Keratinocyte (primary cell): ENCODE data around the gene KEL. TPM values are rescaled to one million over a fixed set of nuclear protein-coding genes. Genes with fewer than 3 reads are reported as not detected.

Source experiments
- DNase-seq: peaks from one replicate; pipeline ENCODE4 v3.0.0-alpha.2; 2011; ENCODE audit warnings: low read depth, missing footprints, low spot score
- FAIRE-seq: peaks from 2 replicates; lab custom pipeline; 2011; peaks lifted over from hg19 to GRCh38; lab: Jason Lieb, UNC
- H2AFZ ChIP-seq: 2 replicates; pipeline ENCODE4 v1.6.0; 2012; ENCODE audit warnings: low read length, control low read depth, inconsistent platforms; ENCODE audit not compliant: control insufficient read depth
- H3K27ac ChIP-seq: 2 replicates; pipeline ENCODE4 v1.5.1; 2011; ENCODE audit warnings: low read length; ENCODE audit not compliant: control insufficient read depth, insufficient read depth
- H3K27me3 ChIP-seq: 3 replicates; pipeline ENCODE4 v1.6.0; 2011; ENCODE audit warnings: low read length; ENCODE audit not compliant: control insufficient read depth, insufficient read depth; ENCODE audit errors: extremely low read depth
- H3K36me3 ChIP-seq, 2 experiments: 2 replicates in 1 of 2; 3 replicates in 1 of 2; pipeline ENCODE4 v1.5.1; 2011; ENCODE audit warnings: low read length in 2 of 2, mild to moderate bottlenecking in 1 of 2; ENCODE audit not compliant: control insufficient read depth in 2 of 2, insufficient read depth in 2 of 2; ENCODE audit errors: extremely low read depth in 1 of 2
- H3K4me1 ChIP-seq: 3 replicates; pipeline ENCODE4 v1.5.1; 2011; ENCODE audit warnings: low read length; ENCODE audit not compliant: control insufficient read depth, insufficient read depth; ENCODE audit errors: extremely low read depth
- H3K4me2 ChIP-seq: 3 replicates; pipeline ENCODE4 v1.6.0; 2011; ENCODE audit warnings: low read depth, low read length; ENCODE audit not compliant: control insufficient read depth, insufficient read depth; ENCODE audit errors: extremely low read depth
- H3K4me3 ChIP-seq, 3 experiments: fragments of 200-600 bp in 1 of 3; sonication (generic) in 1 of 3; 2 replicates in 2 of 3; 3 replicates in 1 of 3; pipeline ENCODE4 v1.5.1; 2011 to 2016; ENCODE audit warnings: low read length in 3 of 3, mild to moderate bottlenecking in 3 of 3, control low read depth in 2 of 3, inconsistent platforms in 1 of 3, low read depth in 1 of 3, mixed read lengths in 1 of 3, mixed run types in 1 of 3, moderate library complexity in 1 of 3; ENCODE audit not compliant: control insufficient read depth in 2 of 3, insufficient read depth in 2 of 3; ENCODE audit errors: extremely low read depth in 1 of 3
- H3K79me2 ChIP-seq: 2 replicates; pipeline ENCODE4 v1.6.0; 2012; ENCODE audit warnings: low read length; ENCODE audit not compliant: control insufficient read depth, insufficient read depth
- H3K9ac ChIP-seq: 3 replicates; pipeline ENCODE4 v1.6.0; 2011; ENCODE audit warnings: low read length; ENCODE audit not compliant: control insufficient read depth, insufficient read depth; ENCODE audit errors: extremely low read depth
- H3K9me1 ChIP-seq: 3 replicates; pipeline ENCODE4 v1.6.0; 2011; ENCODE audit warnings: low read length; ENCODE audit not compliant: control insufficient read depth, insufficient read depth; ENCODE audit errors: extremely low read depth
- H3K9me3 ChIP-seq: 2 replicates; pipeline ENCODE4 v1.5.1; 2012; ENCODE audit warnings: low read depth, low read length; ENCODE audit not compliant: control insufficient read depth
- H4K20me1 ChIP-seq: 3 replicates; pipeline ENCODE4 v1.6.0; 2011; ENCODE audit warnings: low read length; ENCODE audit not compliant: control insufficient read depth, insufficient read depth; ENCODE audit errors: extremely low read depth
- EZH2 ChIP-seq: IDR thresholded peaks from one replicate; pipeline ENCODE4 v1.6.1; 2012; ENCODE audit warnings: inconsistent platforms, mild to moderate bottlenecking, low read length, moderate library complexity
- dilution Hi-C: fragments of 300-500 bp; cut with MboI; formaldehyde crosslinking; loops from one replicate; pipeline ENCODE4 v1.7.0; 2020; ENCODE audit warnings: low sequenced_read_pairs; ENCODE audit not compliant: extremely low pct_ligation_motif_present
- polyA minus RNA-seq, 3 experiments: library from RNA; depleted of rRNA, polyadenylated mRNA; stranded (reverse); fragments of >200 nt; gene quantifications; 1 replicate in 1 of 3; 2 replicates in 1 of 3; 3 replicates in 1 of 3; pipeline ENCODE4 v1.2.3, GENCODE V29; 2011
- polyA plus RNA-seq, 5 experiments: library from polyadenylated mRNA; depleted of rRNA in 3 of 5; stranded (reverse) in 3 of 5; stranded (forward) in 1 of 5; unstranded in 1 of 5; fragments of >200 nt; gene quantifications; 1 replicate in 1 of 5; 2 replicates in 3 of 5; 3 replicates in 1 of 5; pipeline versions ENCODE4 v1.2.1 to v1.2.3, GENCODE V29; 2011 to 2012; ENCODE audit warnings: missing spikeins in 2 of 5, low read depth in 1 of 5, low replicate concordance in 1 of 5
- TF ChIP-seq, protein P1 (sequence below), 3 experiments: IDR thresholded peaks in 1 of 3; conservative IDR thresholded peaks in 1 of 3; optimal IDR thresholded peaks in 1 of 3; 2 replicates in 2 of 3; 3 replicates in 1 of 3; pipeline versions ENCODE3 to v1.5.1; 2011; ENCODE audit warnings: low read length in 3 of 3, mild to moderate bottlenecking in 3 of 3, moderate library complexity in 2 of 3, control low read depth in 1 of 3, inconsistent platforms in 1 of 3; ENCODE audit not compliant: insufficient read depth in 2 of 3; ENCODE audit errors: extremely low read depth in 1 of 3

The KEL gene, protein sequence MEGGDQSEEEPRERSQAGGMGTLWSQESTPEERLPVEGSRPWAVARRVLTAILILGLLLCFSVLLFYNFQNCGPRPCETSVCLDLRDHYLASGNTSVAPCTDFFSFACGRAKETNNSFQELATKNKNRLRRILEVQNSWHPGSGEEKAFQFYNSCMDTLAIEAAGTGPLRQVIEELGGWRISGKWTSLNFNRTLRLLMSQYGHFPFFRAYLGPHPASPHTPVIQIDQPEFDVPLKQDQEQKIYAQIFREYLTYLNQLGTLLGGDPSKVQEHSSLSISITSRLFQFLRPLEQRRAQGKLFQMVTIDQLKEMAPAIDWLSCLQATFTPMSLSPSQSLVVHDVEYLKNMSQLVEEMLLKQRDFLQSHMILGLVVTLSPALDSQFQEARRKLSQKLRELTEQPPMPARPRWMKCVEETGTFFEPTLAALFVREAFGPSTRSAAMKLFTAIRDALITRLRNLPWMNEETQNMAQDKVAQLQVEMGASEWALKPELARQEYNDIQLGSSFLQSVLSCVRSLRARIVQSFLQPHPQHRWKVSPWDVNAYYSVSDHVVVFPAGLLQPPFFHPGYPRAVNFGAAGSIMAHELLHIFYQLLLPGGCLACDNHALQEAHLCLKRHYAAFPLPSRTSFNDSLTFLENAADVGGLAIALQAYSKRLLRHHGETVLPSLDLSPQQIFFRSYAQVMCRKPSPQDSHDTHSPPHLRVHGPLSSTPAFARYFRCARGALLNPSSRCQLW
- 0.09 TPM in 1 of 3 replicates, not detected in the others for polyA plus RNA-seq
- not detected for polyA plus RNA-seq (2011; ENCODE audit: low read depth)
- polyA plus RNA-seq (2011; cell fraction: cytosol; rRNA removed) = not detected in 2 replicates
- 0.04 and 0.16 TPM in 2 replicates for polyA plus RNA-seq (2011; cell fraction: nucleus; rRNA removed)
- not detected in 2 replicates for polyA plus RNA-seq (2012; ENCODE audit: low replicate concordance)
- 0.10 TPM in 1 of 3 replicates, not detected in the others for polyA minus RNA-seq
- polyA minus RNA-seq (2011; cell fraction: cytosol; rRNA and poly(A)+ RNA removed) = not detected
- not detected in 2 replicates for polyA minus RNA-seq (2011; cell fraction: nucleus; rRNA and poly(A)+ RNA removed)

DNA sequence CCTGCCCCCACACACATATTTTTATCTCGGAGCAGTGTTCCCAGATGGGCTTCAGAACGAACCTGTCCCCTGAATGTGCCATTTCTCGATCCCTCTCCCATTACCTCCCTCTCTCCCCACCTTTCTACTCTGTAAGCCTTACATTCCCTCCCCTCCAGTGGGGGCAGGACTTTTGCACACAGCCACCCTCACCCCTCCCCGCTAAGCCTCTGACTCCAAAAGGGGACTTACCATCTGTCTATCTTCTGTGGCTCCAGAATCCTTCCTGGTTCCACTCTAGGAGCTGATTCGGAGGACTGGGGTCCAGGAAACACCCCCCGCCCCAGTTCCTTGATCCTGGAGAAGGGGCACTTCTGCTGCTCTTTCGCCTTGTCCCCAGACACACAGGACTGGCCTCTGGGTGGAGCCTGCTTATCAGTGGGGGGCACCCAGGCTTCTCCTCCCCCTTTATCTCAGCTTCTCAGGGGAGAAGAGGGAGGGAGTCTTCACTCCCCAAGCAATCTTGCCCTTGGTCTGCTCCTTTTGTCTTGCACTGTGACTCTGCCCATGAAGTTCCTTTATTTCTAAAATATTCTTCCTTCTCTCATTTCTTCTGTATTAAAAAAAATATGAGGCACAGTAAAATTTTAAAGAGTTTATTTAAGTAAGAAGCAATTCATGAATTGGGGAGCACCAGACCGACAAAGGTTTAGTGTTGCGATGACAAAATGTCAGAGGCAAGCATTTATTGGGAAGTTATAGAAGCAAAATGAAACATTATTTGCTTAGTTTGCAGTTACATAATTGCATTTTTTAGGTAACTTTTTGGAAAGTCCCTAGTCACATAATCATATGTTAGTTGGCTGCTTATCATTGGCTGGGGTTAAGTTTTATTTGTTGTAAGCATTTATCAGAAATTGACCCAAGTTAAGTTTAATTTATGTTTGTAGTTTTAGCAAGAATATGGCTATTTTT, at the start of gene KEL:
KEL (minus strand) TSS at position 391 of the 954 bp plus-strand sequence; CDS start at position 234, 157 bp downstream.
- Histone ChIP-seq H3K9me1 (no peaks in the 10 kb centered on the region), H3K36me3 (no peaks in the 10 kb centered on the region), H3K79me2 (no peaks in the 10 kb centered on the region), H3K9me3 (no peaks in the 10 kb centered on the region), H3K4me3 (no peak within 1 kb of the TSS), H4K20me1 (no peaks in the 10 kb centered on the region), H3K4me2 (no peak within 1 kb of the TSS), H3K9ac (no peak within 1 kb of the TSS), H2AFZ (no peak within 1 kb of the TSS), H3K27me3 (no peaks in the 10 kb centered on the region), H3K4me1 (peaks cover 3% of the 10 kb centered on the region), H3K27ac (no peak within 1 kb of the TSS)
- TF ChIP-seq, protein P1, sequence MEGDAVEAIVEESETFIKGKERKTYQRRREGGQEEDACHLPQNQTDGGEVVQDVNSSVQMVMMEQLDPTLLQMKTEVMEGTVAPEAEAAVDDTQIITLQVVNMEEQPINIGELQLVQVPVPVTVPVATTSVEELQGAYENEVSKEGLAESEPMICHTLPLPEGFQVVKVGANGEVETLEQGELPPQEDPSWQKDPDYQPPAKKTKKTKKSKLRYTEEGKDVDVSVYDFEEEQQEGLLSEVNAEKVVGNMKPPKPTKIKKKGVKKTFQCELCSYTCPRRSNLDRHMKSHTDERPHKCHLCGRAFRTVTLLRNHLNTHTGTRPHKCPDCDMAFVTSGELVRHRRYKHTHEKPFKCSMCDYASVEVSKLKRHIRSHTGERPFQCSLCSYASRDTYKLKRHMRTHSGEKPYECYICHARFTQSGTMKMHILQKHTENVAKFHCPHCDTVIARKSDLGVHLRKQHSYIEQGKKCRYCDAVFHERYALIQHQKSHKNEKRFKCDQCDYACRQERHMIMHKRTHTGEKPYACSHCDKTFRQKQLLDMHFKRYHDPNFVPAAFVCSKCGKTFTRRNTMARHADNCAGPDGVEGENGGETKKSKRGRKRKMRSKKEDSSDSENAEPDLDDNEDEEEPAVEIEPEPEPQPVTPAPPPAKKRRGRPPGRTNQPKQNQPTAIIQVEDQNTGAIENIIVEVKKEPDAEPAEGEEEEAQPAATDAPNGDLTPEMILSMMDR (optimal IDR thresholded peaks at IDR 0.05 in 1 of 3, IDR thresholded peaks at IDR 0.05 in 1 of 3, conservative IDR thresholded peaks at IDR 0.05 in 1 of 3; ENCODE audit: extremely low read depth in 1 of 3, insufficient read depth in 2 of 3, low read length in 3 of 3) = no peak
- TF ChIP-seq EZH2 = no peak
- dilution Hi-C loops = no loop called here
- DNase-seq = no peak
- no peak for FAIRE-seq
